ENCODE measurements around the gene WDR45.

DNA sequence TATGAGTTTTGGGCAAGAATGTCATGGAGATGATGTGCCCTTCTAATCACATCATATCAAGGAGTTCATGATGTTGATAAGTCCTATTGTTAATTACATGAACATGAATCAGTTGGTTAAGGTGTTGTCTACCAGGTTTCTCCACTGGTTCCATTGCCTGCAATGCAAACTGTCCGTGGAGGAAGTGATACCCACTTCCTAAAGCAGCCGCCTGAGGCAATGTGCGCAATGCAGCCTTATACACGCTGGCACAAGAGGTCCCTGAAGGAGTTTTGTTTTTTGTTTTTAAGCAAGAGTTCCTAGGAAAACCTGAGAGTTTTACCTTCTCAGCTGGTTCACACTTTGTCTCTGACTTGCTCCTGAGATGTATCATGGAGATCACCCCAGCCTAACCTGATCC, 49.7 kb upstream of the WDR45 start:
- TF ChIP-seq, protein P1, sequence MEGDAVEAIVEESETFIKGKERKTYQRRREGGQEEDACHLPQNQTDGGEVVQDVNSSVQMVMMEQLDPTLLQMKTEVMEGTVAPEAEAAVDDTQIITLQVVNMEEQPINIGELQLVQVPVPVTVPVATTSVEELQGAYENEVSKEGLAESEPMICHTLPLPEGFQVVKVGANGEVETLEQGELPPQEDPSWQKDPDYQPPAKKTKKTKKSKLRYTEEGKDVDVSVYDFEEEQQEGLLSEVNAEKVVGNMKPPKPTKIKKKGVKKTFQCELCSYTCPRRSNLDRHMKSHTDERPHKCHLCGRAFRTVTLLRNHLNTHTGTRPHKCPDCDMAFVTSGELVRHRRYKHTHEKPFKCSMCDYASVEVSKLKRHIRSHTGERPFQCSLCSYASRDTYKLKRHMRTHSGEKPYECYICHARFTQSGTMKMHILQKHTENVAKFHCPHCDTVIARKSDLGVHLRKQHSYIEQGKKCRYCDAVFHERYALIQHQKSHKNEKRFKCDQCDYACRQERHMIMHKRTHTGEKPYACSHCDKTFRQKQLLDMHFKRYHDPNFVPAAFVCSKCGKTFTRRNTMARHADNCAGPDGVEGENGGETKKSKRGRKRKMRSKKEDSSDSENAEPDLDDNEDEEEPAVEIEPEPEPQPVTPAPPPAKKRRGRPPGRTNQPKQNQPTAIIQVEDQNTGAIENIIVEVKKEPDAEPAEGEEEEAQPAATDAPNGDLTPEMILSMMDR (IDR thresholded peaks at IDR 0.05), result no peak
- TF ChIP-seq POLR2A (IDR thresholded peaks at IDR 0.05), result no peak

Measured in Peyer's patch (tissue), 4 donors.